Neural progenitor cell (in vitro differentiated cells): ENCODE data around the gene ALK.

Experiments used
- EZH2 ChIP-seq: fragments of 200-600 bp; sonication (generic); IDR thresholded peaks from 2 replicates; pipeline ENCODE4 v1.6.1; 2017; ENCODE audit warnings: antibody characterized with exemption, mild to moderate bottlenecking, moderate library complexity
- EZH2phosphoT487 ChIP-seq: fragments of 200-600 bp; sonication (generic); IDR thresholded peaks from 2 replicates; pipeline ENCODE4 v1.6.1; 2017; ENCODE audit warnings: antibody characterized with exemption
- TF ChIP-seq, protein P1 (sequence below): fragments of 200-600 bp; sonication (generic); IDR thresholded peaks from 2 replicates; pipeline ENCODE4 v1.5.1; 2017; ENCODE audit warnings: antibody characterized with exemption, mild to moderate bottlenecking

DNA sequence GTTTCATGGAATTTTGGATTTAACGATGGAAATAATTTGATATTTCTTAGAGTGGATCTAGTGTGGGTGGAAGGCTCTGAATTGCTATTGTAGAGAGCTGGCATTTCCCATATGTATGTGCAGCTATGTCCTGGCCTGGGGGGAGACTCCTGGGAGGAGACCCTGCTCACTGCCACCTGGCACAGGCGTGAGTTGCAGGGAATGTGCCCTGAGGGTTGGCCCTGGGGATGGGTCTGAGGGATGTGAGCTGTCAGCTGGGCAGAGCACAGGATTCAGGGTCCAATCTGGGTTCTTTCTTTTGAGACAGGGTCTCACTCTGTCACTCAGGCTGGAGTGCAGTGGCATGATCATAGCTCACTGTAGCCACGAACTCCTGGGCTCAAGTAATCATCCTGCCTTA is 686.0 kb downstream of the ALK start:
- TF ChIP-seq, protein P1, sequence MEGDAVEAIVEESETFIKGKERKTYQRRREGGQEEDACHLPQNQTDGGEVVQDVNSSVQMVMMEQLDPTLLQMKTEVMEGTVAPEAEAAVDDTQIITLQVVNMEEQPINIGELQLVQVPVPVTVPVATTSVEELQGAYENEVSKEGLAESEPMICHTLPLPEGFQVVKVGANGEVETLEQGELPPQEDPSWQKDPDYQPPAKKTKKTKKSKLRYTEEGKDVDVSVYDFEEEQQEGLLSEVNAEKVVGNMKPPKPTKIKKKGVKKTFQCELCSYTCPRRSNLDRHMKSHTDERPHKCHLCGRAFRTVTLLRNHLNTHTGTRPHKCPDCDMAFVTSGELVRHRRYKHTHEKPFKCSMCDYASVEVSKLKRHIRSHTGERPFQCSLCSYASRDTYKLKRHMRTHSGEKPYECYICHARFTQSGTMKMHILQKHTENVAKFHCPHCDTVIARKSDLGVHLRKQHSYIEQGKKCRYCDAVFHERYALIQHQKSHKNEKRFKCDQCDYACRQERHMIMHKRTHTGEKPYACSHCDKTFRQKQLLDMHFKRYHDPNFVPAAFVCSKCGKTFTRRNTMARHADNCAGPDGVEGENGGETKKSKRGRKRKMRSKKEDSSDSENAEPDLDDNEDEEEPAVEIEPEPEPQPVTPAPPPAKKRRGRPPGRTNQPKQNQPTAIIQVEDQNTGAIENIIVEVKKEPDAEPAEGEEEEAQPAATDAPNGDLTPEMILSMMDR = no peak
- TF ChIP-seq EZH2phosphoT487 = no peak
- TF ChIP-seq EZH2 = no peak
